GM23248 (cell line): ENCODE measurements around the gene PPP2R2D. TPM values are rescaled to one million over a fixed set of nuclear protein-coding genes. Genes with fewer than 3 reads are reported as not detected.
"Not testable (repeated sequence)": the region's sequence is repeated elsewhere in the genome, so short reads cannot be mapped to it uniquely, and the experiment has no call there.

Experiments
- DNase-seq: peaks from one replicate; pipeline ENCODE4 v3.0.0-alpha.2; 2015
- H2AFZ ChIP-seq: fragments of 200-600 bp; sonication (generic); 2 replicates; pipeline ENCODE4 v1.6.1; 2016; ENCODE audit warnings: antibody characterized with exemption
- H3F3A ChIP-seq: fragments of 200-600 bp; sonication (generic); 2 replicates; pipeline ENCODE4 v1.6.1; 2016; ENCODE audit warnings: mild to moderate bottlenecking, antibody characterized with exemption, mixed run types; ENCODE audit not compliant: insufficient read depth
- H3K27ac ChIP-seq: fragments of 200-600 bp; sonication (generic); 2 replicates; pipeline ENCODE4 v1.5.1; 2016; ENCODE audit warnings: mild to moderate bottlenecking
- H3K27me3 ChIP-seq: fragments of 200-600 bp; sonication (generic); replicated peaks from 2 replicates; pipeline ENCODE4 v1.6.1; 2016; ENCODE audit warnings: mild to moderate bottlenecking; ENCODE audit not compliant: insufficient read depth
- H3K36me3 ChIP-seq: fragments of 200-600 bp; sonication (generic); 2 replicates; pipeline ENCODE4 v1.6.1; 2016; ENCODE audit warnings: low read depth, mild to moderate bottlenecking
- H3K4me1 ChIP-seq: fragments of 200-600 bp; sonication (generic); 2 replicates; pipeline ENCODE4 v1.6.1; 2016; ENCODE audit warnings: mild to moderate bottlenecking; ENCODE audit not compliant: insufficient read depth
- H3K4me2 ChIP-seq: fragments of 200-600 bp; sonication (generic); one replicate; pipeline ENCODE4 v1.6.1; 2016; ENCODE audit warnings: mild to moderate bottlenecking; ENCODE audit not compliant: unreplicated experiment
- H3K4me3 ChIP-seq: fragments of 200-600 bp; sonication (generic); 2 replicates; pipeline ENCODE4 v1.5.1; 2016; ENCODE audit warnings: mild to moderate bottlenecking
- H3K79me2 ChIP-seq: fragments of 200-600 bp; sonication (generic); 2 replicates; pipeline ENCODE4 v1.6.1; 2016; ENCODE audit warnings: mild to moderate bottlenecking; ENCODE audit not compliant: insufficient read depth
- H3K9ac ChIP-seq: fragments of 200-600 bp; sonication (generic); 2 replicates; pipeline ENCODE4 v1.6.1; 2016; ENCODE audit warnings: mild to moderate bottlenecking
- H3K9me2 ChIP-seq: fragments of 200-600 bp; sonication (generic); 2 replicates; pipeline ENCODE4 v1.6.1; 2016; ENCODE audit warnings: mixed run types, mild to moderate bottlenecking, moderate library complexity; ENCODE audit not compliant: insufficient read depth
- H3K9me3 ChIP-seq: fragments of 200-600 bp; sonication (generic); one replicate; pipeline ENCODE4 v1.6.1; 2017; ENCODE audit warnings: low read depth
- H4K20me1 ChIP-seq: fragments of 200-600 bp; sonication (generic); 2 replicates; pipeline ENCODE4 v1.6.0; 2016; ENCODE audit not compliant: insufficient read depth
- EZH2 ChIP-seq: fragments of 200-600 bp; sonication (generic); IDR thresholded peaks from 2 replicates; pipeline ENCODE4 v1.6.1; 2018; ENCODE audit warnings: antibody characterized with exemption, mild to moderate bottlenecking; ENCODE audit not compliant: insufficient read depth, poor library complexity, severe bottlenecking
- EZH2phosphoT487 ChIP-seq: fragments of 200-600 bp; sonication (generic); IDR thresholded peaks from 2 replicates; pipeline ENCODE4 v1.6.1; 2018; ENCODE audit warnings: antibody characterized with exemption, moderate library complexity, mild to moderate bottlenecking, low read depth; ENCODE audit not compliant: insufficient read depth
- WGBS, 2 experiments: methylation state at CpG; one replicate each; pipeline ENCODE4 v1.1.6; 2015 to 2017; ENCODE audit warnings: low lambda C conversion rate in 2 of 2, low coverage in 1 of 2; ENCODE audit errors: missing lambda C conversion rate in 2 of 2; 5-methylcytosine and 5-hydroxymethylcytosine counted together
- in situ Hi-C: fragments of 300-500 bp; cut with MboI; formaldehyde crosslinking; loops from 2 replicates; pipeline ENCODE4 v1.15.0; 2020
- polyA plus RNA-seq: library from polyadenylated mRNA; unstranded; fragments of >200 nt; fragmentation: Nextera tagmentation; extraction: Ambion mirVana; gene quantifications from 2 replicates; pipeline ENCODE4 v1.2.1, GENCODE V29; 2016
- total RNA-seq: library from RNA; depleted of rRNA; stranded (reverse); fragments of >200 nt; shearing (Covaris generic); gene quantifications from 2 replicates; pipeline ENCODE4 v1.2.3, GENCODE V29; 2014

PPP2R2D gene
- total and polyA plus RNA-seq, 2 experiments from 2014 or later, result 18.5 to 26.2 TPM

DNA sequence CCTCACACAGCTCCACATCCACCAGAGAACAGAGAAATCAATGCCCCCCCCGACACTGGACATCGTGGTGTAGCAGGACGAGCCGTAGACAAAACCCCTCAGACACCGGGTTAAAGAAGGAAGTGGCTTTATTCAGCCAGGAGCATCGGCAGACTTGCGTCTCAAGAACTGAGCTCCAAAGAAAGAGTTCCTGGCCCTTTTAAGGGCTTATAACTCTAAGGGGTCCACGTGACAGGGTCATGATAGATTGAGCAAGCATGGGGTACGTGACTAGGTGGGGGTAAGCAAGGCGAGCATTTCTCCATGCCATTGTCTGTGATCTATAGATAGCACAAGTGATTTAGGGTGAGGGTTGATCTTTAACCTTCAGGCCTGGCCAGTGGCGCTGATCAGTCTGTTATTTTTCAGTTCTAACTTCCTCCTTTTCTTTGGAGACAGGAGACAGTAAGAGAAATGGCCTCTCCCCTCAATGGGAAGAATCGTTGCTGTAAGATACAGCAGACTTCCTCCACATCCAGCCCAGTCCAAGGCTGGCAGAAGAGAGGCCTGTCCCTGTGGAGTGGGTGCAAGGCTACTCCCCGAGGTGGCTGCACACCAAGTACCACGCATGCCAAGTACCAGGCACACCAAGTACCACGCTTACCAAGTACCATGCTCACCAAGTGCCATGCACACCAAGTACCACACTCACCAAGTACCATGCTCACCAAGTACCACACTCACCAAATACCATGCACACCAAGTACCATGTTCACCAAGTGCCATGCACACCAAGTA, 19.5 kb upstream of the PPP2R2D start:
- WGBS, 2 experiments, result 61% methylated on average over 15 of the region's 15 CpGs
- H3K79me2 ChIP-seq, result no peaks in the 10 kb centered on the region
- H3K4me3 ChIP-seq, result no peak overlapping the region
- no peaks in the 10 kb centered on the region for H3K36me3 ChIP-seq
- H3K27ac ChIP-seq, result no peak overlapping the region
- H3K4me2 ChIP-seq, result no peak overlapping the region
- no peaks in the 10 kb centered on the region for H3K4me1 ChIP-seq
- no peaks in the 10 kb centered on the region for H3F3A ChIP-seq
- TF ChIP-seq EZH2 (no peak), EZH2phosphoT487 (no peak)
- in situ Hi-C loops, result loop anchor here (25.0 kb wide), 1 partner anchor 256 kb away; no protein-coding TSS in a partner anchor
- no peak overlapping the region for H3K9ac ChIP-seq
- H3K9me3 ChIP-seq, result no peaks in the 10 kb centered on the region
- no peak overlapping the region for H2AFZ ChIP-seq
- no peak for DNase-seq
- no peaks in the 10 kb centered on the region for H3K9me2 ChIP-seq
- no peaks in the 10 kb centered on the region for H4K20me1 ChIP-seq
- H3K27me3 ChIP-seq, result peaks cover 9% of the 10 kb centered on the region; the same call in 1 of the 2 replicates

DNA sequence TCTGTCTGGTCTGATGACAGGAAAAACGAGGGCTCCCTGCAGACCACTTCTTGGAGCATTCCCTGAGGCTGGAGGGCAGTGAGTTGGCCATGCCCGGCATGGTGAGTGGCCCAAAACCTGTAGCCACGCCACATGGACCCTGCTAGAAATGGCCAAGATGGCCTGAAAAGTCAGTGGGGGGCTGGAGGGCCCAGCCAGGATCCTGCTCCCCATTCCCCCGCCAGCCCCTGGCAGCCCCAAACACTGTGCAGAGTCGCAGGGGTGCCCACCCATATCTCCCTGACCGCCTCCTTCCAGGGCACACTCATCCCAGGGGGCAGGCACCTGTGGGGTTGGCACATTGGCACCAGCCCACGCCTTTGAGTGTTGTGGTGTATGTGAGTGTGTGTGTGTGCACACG, 18.7 kb upstream of the PPP2R2D start:
- no peaks in the 10 kb centered on the region for H3K79me2 ChIP-seq
- H3K36me3 ChIP-seq, result no peaks in the 10 kb centered on the region
- no peak overlapping the region for H3K9ac ChIP-seq
- H2AFZ ChIP-seq, result no peak overlapping the region
- H3K27ac ChIP-seq, result no peak overlapping the region
- no peaks in the 10 kb centered on the region for H3F3A ChIP-seq
- no peaks in the 10 kb centered on the region for H4K20me1 ChIP-seq
- no peak overlapping the region for H3K4me2 ChIP-seq
- H3K9me3 ChIP-seq, result no peaks in the 10 kb centered on the region
- H3K27me3 ChIP-seq, result peaks cover 2% of the 10 kb centered on the region; the same call in 1 of the 2 replicates
- no peak for TF ChIP-seq EZH2phosphoT487
- TF ChIP-seq EZH2, result no peak
- no peaks in the 10 kb centered on the region for H3K9me2 ChIP-seq
- in situ Hi-C loops, result loop anchor here (25.0 kb wide), 1 partner anchor 255 kb away; no protein-coding TSS in a partner anchor
- no peaks in the 10 kb centered on the region for H3K4me1 ChIP-seq
- H3K4me3 ChIP-seq, result no peak overlapping the region
- 53 to 59% methylated on average over 8 of the region's 8 CpGs for WGBS, 2 experiments
- no peak for DNase-seq

DNA sequence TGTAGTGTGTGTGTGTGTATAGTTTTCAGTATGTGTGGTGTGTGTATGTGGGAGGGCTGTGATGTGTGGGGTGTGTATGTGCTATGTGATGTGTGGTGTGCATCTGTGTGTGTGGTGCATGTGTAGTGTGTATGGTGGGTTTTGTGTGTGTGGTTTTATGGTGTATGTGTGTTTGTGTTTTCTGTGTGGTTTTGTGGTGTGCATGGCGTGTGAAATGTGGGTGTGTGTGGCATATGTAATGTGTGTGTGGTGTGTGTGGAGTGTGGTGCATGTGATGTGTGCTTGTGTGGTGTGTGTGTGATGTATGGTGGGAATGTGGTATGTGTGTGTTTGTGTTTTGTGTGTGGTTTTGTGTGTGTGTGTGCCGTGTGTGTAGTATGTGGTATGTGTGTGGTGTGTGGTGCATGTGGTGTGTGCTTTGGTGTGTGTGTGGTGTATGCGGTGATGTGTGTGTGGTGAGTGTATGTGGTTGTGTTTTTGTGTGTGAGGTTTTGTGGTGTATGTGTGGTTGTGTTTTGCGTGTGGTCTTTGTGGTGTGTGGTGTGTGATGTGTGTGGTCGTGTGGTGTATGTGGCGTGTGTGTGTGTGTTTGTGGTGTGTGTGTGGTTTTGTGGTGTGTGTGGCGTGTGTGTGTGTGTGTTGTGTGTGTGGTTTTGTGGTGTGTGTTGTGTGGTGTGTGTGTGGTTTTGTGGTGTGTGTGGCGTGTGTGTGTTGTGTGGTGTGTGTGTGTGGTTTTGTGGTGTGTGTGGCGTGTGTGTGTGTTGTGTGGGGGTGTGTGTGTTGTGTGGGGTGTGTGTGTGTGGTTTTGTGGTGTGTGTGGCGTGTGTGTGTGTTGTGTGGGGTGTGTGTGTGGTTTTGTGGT, 18.0 kb upstream of the PPP2R2D start:
- Histone ChIP-seq H4K20me1 (no peaks in the 10 kb centered on the region), H3K27ac (no peak overlapping the region), H2AFZ (no peak overlapping the region), H3K79me2 (no peaks in the 10 kb centered on the region), H3K9me2 (no peaks in the 10 kb centered on the region), H3K9me3 (no peaks in the 10 kb centered on the region), H3K4me3 (no peak overlapping the region), H3K4me1 (no peaks in the 10 kb centered on the region), H3K4me2 (no peak overlapping the region), H3K9ac (no peak overlapping the region), H3F3A (no peaks in the 10 kb centered on the region), H3K36me3 (no peaks in the 10 kb centered on the region), H3K27me3 (no peaks in the 10 kb centered on the region; the same call in 1 of the 2 replicates)
- TF ChIP-seq EZH2phosphoT487 (no peak), EZH2 (no peak)
- in situ Hi-C loops, result loop anchor here (25.0 kb wide), 1 partner anchor 254 kb away; no protein-coding TSS in a partner anchor
- WGBS, 2 experiments, result 73 to 94% methylated on average over 8 to 10 of the region's 10 CpGs
- DNase-seq, result no peak

DNA sequence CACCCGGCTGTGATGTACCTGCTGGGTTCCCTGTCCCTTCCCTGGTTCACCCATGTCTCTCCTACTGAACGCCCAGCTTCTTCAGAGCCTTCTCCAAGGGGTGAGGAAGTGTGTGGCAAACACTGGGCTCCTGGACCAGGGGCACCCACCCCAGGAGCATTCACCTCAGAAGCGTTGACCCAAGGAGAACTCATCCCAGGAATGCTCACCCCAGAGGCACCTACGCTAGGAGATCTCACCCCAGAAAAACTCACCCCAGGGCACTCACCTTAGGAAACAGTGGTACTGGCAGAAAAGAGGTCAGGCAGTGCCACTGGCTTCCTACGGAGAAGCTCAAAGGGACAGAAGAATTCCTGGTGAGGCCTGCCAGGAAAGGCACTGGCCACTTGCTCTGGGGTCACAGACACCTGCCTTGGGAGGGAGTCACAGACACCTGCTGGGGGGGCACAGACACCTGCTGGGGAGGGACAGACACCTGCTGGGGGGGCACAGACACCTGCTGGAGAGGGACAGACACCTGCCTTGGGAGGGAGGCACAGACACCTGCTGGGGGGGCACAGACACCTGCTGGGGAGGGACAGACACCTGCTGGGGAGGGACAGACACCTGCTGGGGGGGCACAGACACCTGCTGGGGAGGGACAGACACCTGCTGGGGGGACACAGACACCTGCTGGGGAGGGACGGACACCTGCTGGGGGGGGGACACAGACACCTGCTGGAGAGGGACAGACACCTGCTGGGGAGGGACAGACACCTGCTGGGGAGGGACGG, 17.0 kb upstream of the PPP2R2D start:
- not testable (repeated sequence) for H3K9me2 ChIP-seq, H3K9me3 ChIP-seq, H3K4me2 ChIP-seq, H3K9ac ChIP-seq, H3K27me3 ChIP-seq, H3K36me3 ChIP-seq, H3K27ac ChIP-seq, H4K20me1 ChIP-seq, H2AFZ ChIP-seq, H3K79me2 ChIP-seq, H3F3A ChIP-seq, H3K4me3 ChIP-seq, H3K4me1 ChIP-seq
- peak; percentile 13 for DNase-seq
- WGBS, 2 experiments, result 36 to 43% methylated on average over 4 to 7 of the region's 7 CpGs
- in situ Hi-C loops, result loop anchor here (25.0 kb wide), 1 partner anchor 253 kb away; no protein-coding TSS in a partner anchor
